MG63 (cell line): ENCODE measurements around the gene TVP23B. TPM values are rescaled to one million over a fixed set of nuclear protein-coding genes. Genes with fewer than 3 reads are reported as not detected.
"Not testable (repeated sequence)": the region's sequence is repeated elsewhere in the genome, so short reads cannot be mapped to it uniquely, and the experiment has no call there.

Source experiments
- DNase-seq: peaks from one replicate; pipeline ENCODE4 v3.0.0-alpha.2; 2020
- H3K27me3 ChIP-seq: fragments of 250-450 bp; sonication (Bioruptor Pico); 2 replicates; pipeline ENCODE4 v1.5.1; 2020; ENCODE audit warnings: mild to moderate bottlenecking, moderate library complexity
- H3K36me3 ChIP-seq: fragments of 250-450 bp; sonication (Bioruptor Pico); 2 replicates; pipeline ENCODE4 v1.5.1; 2020; ENCODE audit warnings: mild to moderate bottlenecking, moderate library complexity
- H3K4me3 ChIP-seq: fragments of 250-450 bp; sonication (Bioruptor Pico); 2 replicates; pipeline ENCODE4 v1.5.1; 2020; ENCODE audit warnings: mild to moderate bottlenecking, moderate library complexity
- H3K9me3 ChIP-seq: fragments of 250-450 bp; sonication (Bioruptor Pico); 2 replicates; pipeline ENCODE4 v1.5.1; 2020; ENCODE audit warnings: mild to moderate bottlenecking, moderate library complexity
- total RNA-seq: library from RNA; depleted of rRNA; stranded (reverse); fragments of >200 nt; shearing (Covaris generic); gene quantifications from 2 replicates; pipeline ENCODE4 v1.2.3, GENCODE V29; 2014; ENCODE audit warnings: low replicate concordance

The TVP23B gene
- total RNA-seq, 1 experiment from 2014 or later: 47.0 TPM

- Histone ChIP-seq H3K36me3 (no peaks in the 10 kb centered on the region), H3K9me3 (no peaks in the 10 kb centered on the region), H3K27me3 (no peaks in the 10 kb centered on the region), H3K4me3 (no peak overlapping the region)
- DNase-seq: no peak
Measured at GRCh38 chr17:18772471-18772870, 8.5 kb upstream of the TVP23B start.

DNA sequence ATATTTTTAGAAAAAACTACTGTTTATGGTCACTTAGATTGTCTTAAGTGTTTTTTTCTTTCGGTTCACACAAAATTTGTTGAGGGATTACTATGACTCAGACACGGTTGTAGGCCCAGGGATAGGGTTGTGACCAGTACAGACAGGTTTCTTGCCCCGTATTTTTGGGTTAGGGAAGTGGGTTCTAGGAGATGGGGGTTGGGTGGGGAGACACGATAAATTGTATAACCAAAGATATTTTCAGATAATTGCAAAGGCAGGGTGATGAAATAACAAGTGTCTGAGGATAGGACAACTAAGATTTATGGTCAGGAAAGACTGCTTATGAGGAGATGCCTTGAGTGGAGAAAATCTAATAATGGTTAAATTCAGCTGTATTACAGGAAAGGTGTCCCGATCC is 822 bp downstream of the TVP23B start:
- H3K9me3 ChIP-seq, DNase-seq, H3K27me3 ChIP-seq, H3K4me3 ChIP-seq, H3K36me3 ChIP-seq: not testable (repeated sequence)

- not testable (repeated sequence) for H3K4me3 ChIP-seq, DNase-seq, H3K36me3 ChIP-seq, H3K27me3 ChIP-seq, H3K9me3 ChIP-seq
Measured at GRCh38 chr17:18785933-18786332, 5.0 kb downstream of the TVP23B start.

DNA sequence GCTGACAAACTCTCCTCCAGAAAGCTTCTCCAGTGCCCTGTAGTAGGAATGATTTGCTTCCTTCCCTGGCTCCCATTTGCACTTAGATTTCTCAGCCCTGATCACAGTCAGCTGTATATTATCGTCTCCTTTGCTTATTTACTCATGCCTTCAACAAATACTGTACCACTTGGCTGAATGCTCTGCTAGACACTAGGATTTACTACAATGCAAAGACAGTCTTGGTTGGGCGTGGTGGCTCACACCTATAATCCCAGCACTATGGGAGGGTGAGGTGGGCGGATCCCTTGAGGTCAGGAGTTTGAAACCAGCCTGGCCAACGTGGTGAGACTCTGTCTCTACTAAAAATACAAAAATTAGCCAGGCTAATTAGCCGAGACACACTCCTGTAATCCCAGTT is 5.9 kb downstream of the TVP23B start:
- not testable (repeated sequence) for H3K36me3 ChIP-seq, H3K27me3 ChIP-seq, H3K9me3 ChIP-seq, DNase-seq, H3K4me3 ChIP-seq

DNA sequence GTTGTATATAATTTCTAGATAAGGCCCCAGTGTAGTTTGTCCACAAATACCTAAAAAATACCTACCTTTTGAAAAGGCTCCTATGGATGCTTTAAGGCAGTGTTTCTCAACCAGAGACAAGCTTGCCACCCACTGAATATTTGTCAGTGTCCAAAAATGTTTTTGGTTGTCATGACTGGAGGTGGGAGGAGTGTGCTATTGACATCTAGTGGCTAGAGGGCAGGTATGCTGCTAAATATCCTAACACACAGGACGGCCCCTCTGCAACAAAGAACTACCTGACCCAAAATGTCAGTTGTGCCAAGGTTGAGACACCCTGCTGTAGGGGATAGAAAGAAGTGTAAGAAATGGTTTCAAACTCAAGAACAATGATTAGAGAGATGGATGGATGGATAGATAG is 10.4 kb downstream of the TVP23B start:
- not testable (repeated sequence) for H3K27me3 ChIP-seq, H3K36me3 ChIP-seq, H3K4me3 ChIP-seq, H3K9me3 ChIP-seq, DNase-seq

DNA sequence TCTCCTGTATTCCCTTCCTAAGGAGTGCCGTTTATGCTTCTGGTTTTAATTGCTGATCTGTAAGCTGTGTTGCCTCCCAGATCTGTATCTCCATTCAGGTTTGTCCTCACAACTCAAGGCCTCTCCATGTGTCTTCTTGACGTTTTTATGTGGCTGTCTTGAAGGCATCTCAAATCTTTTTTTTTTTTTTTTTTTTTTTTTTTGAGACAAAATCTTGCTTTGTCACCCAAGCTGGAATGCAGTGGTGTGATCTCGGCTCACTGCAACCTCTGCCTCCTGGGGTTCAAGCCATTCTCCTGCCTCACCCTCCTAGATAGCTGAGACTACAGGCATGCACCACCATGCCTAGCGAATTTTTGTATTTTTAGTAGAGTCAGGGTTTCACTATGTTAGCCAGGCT is 13.9 kb downstream of the TVP23B start:
- not testable (repeated sequence) for H3K27me3 ChIP-seq, H3K9me3 ChIP-seq, H3K4me3 ChIP-seq, DNase-seq
- peaks cover 14% of the 10 kb centered on the region for H3K36me3 ChIP-seq

DNA sequence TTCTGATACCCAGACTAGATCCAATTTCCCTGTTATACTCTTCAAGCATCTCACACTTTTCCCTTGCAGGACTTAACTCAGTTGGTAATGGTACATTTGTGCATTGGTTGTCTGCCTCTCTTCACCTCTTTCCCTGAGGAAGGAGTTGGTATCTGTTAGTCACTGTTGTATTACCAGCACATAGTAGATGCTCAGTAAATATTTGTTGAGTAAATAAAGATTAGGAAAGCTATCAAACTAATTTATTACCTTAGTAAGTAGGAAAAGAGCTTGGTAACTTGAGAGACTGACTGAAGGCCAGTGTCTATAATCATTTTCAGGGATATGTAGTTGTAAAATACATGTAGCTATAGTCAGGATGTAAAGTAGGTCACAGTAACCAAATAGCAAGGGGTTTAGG is 15.9 kb downstream of the TVP23B start:
- DNase-seq, H3K9me3 ChIP-seq, H3K4me3 ChIP-seq, H3K27me3 ChIP-seq: not testable (repeated sequence)
- H3K36me3 ChIP-seq: peaks cover 14% of the 10 kb centered on the region

DNA sequence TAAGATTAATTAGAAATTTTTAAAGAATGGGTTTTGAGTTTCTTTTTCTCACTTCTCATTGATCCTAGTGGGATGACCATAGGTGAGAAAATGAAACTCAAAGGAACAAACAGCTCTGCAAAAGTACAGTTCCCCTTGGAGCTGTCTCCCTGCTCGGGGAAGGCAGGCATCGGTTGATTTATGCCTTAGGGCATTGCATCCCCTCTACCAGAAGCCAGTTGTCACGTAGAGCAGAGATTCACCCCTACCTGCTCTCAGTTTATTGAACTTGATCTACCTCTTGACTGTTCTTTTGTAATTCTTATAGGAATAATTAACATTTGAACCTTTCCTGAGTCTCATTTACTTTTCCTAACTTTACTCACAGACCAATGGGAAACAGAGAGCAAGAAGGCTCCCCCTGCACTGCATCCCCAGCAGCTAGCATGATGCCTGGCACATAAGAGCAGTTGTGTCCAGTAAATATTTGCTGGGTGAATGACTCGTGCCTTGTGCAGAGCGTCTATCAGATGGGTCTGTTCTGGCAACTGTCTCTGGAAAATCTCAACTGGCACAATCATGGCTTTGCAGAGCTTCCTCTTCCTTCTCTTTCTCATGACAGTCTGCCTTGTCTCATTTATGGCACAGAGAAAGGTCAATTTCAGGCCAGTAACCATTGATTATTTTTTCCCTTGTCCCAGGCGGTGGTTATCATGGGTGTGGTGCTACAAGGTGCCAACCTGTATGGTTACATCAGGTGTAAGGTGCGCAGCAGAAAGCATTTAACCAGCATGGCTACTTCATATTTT is 22.7 kb downstream of the TVP23B start:
- H3K9me3 ChIP-seq, H3K4me3 ChIP-seq, H3K27me3 ChIP-seq, DNase-seq, H3K36me3 ChIP-seq: not testable (repeated sequence)

DNA sequence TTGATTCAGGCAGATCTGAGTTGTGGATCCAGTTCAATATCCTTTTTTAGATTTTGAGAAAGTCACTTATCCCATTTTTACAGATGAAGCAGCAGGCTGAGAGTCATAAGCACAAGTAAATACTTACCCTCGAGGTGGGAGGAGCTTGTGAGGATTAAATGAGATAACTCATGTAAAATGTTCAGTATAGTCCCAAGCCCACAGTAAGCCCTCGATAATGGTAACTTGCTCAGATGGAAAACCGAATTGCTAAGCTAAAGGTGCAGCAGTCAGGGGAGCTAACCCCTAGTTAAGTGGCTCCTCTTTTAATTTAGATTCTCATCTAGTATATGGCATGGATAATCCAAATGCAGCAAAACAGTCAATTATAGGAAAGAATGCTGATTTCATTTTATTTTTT is 34.9 kb downstream of the TVP23B start:
- H3K4me3 ChIP-seq, DNase-seq, H3K36me3 ChIP-seq, H3K27me3 ChIP-seq, H3K9me3 ChIP-seq: not testable (repeated sequence)

DNA sequence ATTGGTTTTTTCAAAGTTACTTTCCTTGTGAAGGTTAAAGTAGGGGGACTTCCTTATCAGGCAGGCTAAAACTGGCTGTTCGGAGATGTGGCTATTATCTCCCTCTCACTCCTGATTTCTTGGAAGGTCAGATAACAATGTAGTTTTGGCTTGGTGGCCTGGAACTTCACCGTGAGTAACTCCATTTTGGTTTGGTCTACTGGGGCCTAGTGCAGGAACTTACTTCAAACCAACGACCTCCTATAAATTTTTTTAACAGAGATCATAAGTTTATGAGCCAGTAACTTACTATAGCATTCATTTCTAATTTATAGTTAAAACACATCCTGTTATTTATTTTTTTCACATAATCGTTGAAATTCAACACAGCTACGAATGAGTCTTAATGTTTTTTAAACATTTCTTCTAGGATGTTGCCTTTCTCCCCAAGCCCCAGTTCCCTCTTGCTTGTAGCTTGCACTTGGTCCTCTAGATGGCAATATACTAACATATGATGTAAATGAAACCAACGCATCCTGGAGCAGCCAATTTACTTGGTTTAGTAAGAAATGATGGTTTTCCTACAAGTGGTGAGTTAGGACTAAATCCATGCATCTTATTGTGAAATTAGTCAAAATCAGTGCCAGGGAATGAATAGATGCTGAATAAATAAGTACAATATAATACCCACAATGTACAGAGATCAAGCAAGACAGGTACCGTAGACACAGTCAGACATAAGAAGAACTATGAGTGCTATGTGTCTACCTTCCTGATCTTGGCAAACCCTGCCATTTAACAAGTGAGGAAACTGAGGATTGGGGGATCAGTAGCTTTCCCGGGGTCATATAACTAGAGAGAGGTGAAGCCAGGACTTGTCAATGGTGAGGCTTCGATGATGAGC is 35.7 kb downstream of the TVP23B start:
- H3K27me3 ChIP-seq, H3K9me3 ChIP-seq, H3K36me3 ChIP-seq, H3K4me3 ChIP-seq: not testable (repeated sequence)
- DNase-seq: peak; percentile 4

DNA sequence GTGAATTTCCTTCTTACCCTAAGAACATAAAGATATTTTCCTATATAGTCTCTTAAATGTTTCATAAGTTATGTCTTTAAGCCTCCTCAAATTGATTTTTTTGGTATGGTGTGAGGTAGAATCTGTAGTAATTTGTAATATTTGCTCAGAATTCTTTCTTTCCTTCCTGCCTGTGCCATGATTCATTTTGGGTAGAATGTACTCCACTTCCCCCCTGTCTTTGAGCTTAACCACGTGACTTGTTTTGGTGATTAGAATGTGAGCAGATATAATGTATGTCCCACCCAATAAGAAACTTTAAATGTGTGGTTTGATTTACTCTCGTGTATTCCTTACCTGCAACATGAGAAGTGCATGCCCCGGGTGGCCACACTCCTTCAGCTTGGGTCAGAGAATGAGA is 40.4 kb downstream of the TVP23B start:
- DNase-seq, H3K9me3 ChIP-seq, H3K4me3 ChIP-seq, H3K27me3 ChIP-seq, H3K36me3 ChIP-seq: not testable (repeated sequence)

- H3K9me3 ChIP-seq, H3K36me3 ChIP-seq, H3K4me3 ChIP-seq, H3K27me3 ChIP-seq, DNase-seq: not testable (repeated sequence)
Measured at GRCh38 chr17:18827613-18828012, 46.6 kb downstream of the TVP23B start.

- Histone ChIP-seq H3K36me3 (no peaks in the 10 kb centered on the region), H3K4me3 (no peak overlapping the region), H3K9me3 (no peaks in the 10 kb centered on the region), H3K27me3 (no peaks in the 10 kb centered on the region)
- no peak for DNase-seq
Measured at GRCh38 chr17:18848501-18848900, 67.5 kb downstream of the TVP23B start.

DNA sequence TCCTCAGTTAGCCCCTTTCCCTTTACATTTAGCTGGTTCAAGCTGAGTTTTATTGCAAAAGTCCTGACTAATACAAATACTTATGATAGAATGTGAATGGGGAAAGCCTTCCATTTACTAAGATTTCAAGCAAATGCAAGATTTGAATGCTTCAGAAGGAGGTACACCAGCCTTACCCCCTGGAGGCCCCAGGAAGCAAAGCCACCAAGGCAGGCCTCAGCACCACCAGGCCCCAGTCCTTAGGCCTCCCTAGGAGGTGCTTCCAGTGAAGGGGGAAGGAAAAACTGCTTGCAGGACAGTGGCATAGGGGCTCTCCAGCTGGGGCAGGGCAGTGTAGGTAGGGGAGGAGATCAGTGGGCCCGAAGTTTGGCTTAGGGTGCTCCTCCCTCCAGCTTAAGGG is 69.7 kb downstream of the TVP23B start:
- Histone ChIP-seq H3K27me3 (no peaks in the 10 kb centered on the region), H3K4me3 (no peak overlapping the region), H3K9me3 (no peaks in the 10 kb centered on the region), H3K36me3 (no peaks in the 10 kb centered on the region)
- DNase-seq: no peak

DNA sequence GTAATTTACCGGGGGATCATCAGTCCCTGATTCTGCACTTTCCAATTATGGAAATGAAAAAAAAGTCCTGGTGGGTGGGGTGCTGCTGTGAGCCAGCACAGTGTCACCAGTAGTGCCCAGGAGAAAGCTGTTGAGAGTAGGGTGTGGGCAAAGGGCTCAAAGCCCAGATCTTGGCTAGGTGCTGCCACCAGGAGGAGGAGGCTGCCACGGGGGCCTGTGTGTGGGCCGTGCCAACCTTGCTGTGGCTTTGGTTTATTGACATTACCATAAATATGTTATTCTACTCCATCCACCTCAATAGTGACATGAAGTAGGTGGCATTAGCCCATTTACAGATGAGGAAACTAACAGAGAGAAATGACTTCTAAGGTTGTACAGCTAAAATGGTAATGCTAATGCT is 70.2 kb downstream of the TVP23B start:
- DNase-seq: peak; percentile 15
- no peak overlapping the region for H3K4me3 ChIP-seq
- H3K9me3 ChIP-seq: no peaks in the 10 kb centered on the region
- H3K36me3 ChIP-seq: no peaks in the 10 kb centered on the region
- no peaks in the 10 kb centered on the region for H3K27me3 ChIP-seq

GRCh38 chr17:18854956-18855355 is 74.0 kb downstream of the TVP23B start:
- Histone ChIP-seq H3K27me3 (no peaks in the 10 kb centered on the region), H3K36me3 (no peaks in the 10 kb centered on the region), H3K4me3 (no peak overlapping the region), H3K9me3 (no peaks in the 10 kb centered on the region)
- no peak for DNase-seq

GRCh38 chr17:18855831-18856569 is 75.0 kb downstream of the TVP23B start:
- H3K9me3 ChIP-seq: no peaks in the 10 kb centered on the region
- H3K36me3 ChIP-seq: no peaks in the 10 kb centered on the region
- peak; percentile 90 for DNase-seq
- no peaks in the 10 kb centered on the region for H3K27me3 ChIP-seq
- H3K4me3 ChIP-seq: peak overlapping the region; percentile 55
